OCI-LY1 (cell line): ENCODE results near the gene GPR171.

ENCODE experiments used
- H2AFZ ChIP-seq: fragments of 200-600 bp; sonication (generic), shearing (Covaris generic); 2 replicates; pipeline ENCODE4 v1.6.0; 2014; ENCODE audit warnings: antibody characterized with exemption, mild to moderate bottlenecking, low read length
- H3F3A ChIP-seq: fragments of 200-600 bp; sonication (generic), shearing (Covaris generic); 2 replicates; pipeline ENCODE4 v1.6.0; 2014; ENCODE audit warnings: mild to moderate bottlenecking, antibody characterized with exemption, low read length, moderate library complexity; ENCODE audit not compliant: insufficient read depth
- H3K27ac ChIP-seq: fragments of 200-600 bp; sonication (generic); 2 replicates; pipeline ENCODE4 v1.5.1; 2014; ENCODE audit warnings: low read length, mixed run types, mild to moderate bottlenecking, low read depth; ENCODE audit not compliant: poor library complexity, severe bottlenecking
- H3K27me3 ChIP-seq: fragments of 200-600 bp; sonication (generic); 2 replicates; pipeline ENCODE4 v1.6.0; 2014; ENCODE audit warnings: antibody characterized with exemption, mild to moderate bottlenecking, low read length, moderate library complexity; ENCODE audit not compliant: insufficient read depth
- H3K36me3 ChIP-seq: fragments of 200-600 bp; sonication (generic); 2 replicates; pipeline ENCODE4 v1.6.1; 2014; ENCODE audit warnings: mild to moderate bottlenecking, antibody characterized with exemption, low read length, moderate library complexity, mixed read lengths; ENCODE audit not compliant: insufficient read depth
- H3K4me1 ChIP-seq: fragments of 200-600 bp; sonication (generic); 2 replicates; pipeline ENCODE4 v1.5.1; 2014; ENCODE audit warnings: mild to moderate bottlenecking, low read length, moderate library complexity; ENCODE audit not compliant: insufficient read depth, severe bottlenecking
- H3K4me2 ChIP-seq: fragments of 200-600 bp; sonication (generic), shearing (Covaris generic); 2 replicates; pipeline ENCODE4 v1.6.1; 2014; ENCODE audit warnings: low read length
- H3K4me3 ChIP-seq: fragments of 200-600 bp; sonication (generic); 2 replicates; pipeline ENCODE4 v1.5.1; 2014; ENCODE audit warnings: low read length, low read depth, mild to moderate bottlenecking, mixed read lengths; ENCODE audit not compliant: poor library complexity, severe bottlenecking
- H3K79me2 ChIP-seq: fragments of 200-600 bp; shearing (Covaris generic); 2 replicates; pipeline ENCODE4 v1.6.1; 2016; ENCODE audit warnings: mixed run types, low read length, mixed read lengths; ENCODE audit not compliant: insufficient read depth
- H3K9ac ChIP-seq: fragments of 200-600 bp; sonication (generic), shearing (Covaris generic); 2 replicates; pipeline ENCODE4 v1.6.1; 2014; ENCODE audit warnings: mild to moderate bottlenecking, low read length, mixed read lengths
- H3K9me2 ChIP-seq: fragments of 200-600 bp; sonication (generic), shearing (Covaris generic); 2 replicates; pipeline ENCODE4 v1.6.1; 2014; ENCODE audit warnings: low read depth, mild to moderate bottlenecking, low read length, mixed read lengths
- H3K9me3 ChIP-seq: fragments of 200-600 bp; shearing (Covaris generic); 2 replicates; pipeline ENCODE4 v1.6.1; 2014; ENCODE audit warnings: low read length, mixed read lengths
- H4K20me1 ChIP-seq: fragments of 200-600 bp; sonication (generic), shearing (Covaris generic); 2 replicates; pipeline ENCODE4 v1.6.0; 2016; ENCODE audit warnings: mild to moderate bottlenecking, low read length; ENCODE audit not compliant: insufficient read depth
- CTCF ChIP-seq: fragments of 200-600 bp; sonication (generic), shearing (Covaris generic); IDR thresholded peaks from 2 replicates; pipeline ENCODE4 v1.5.1; 2017; ENCODE audit warnings: mild to moderate bottlenecking, antibody characterized with exemption, low read length, moderate library complexity, mixed read lengths
- EZH2 ChIP-seq: fragments of 200-600 bp; sonication (generic), shearing (Covaris generic); IDR thresholded peaks from 2 replicates; pipeline ENCODE4 v1.8.0; 2017; ENCODE audit warnings: borderline replicate concordance, mixed run types, mild to moderate bottlenecking, antibody characterized with exemption, low read length, moderate library complexity, mixed read lengths

The GPR171 gene

GRCh38 chr3:151165226-151165625, 37.8 kb downstream of the GPR171 start:
- Histone ChIP-seq H3K4me2 (no peak overlapping the region), H3K9ac (no peak overlapping the region), H4K20me1 (no peaks in the 10 kb centered on the region), H2AFZ (no peak overlapping the region), H3K36me3 (no peaks in the 10 kb centered on the region), H3K27ac (no peak overlapping the region), H3K27me3 (no peaks in the 10 kb centered on the region), H3K9me3 (no peaks in the 10 kb centered on the region), H3F3A (no peaks in the 10 kb centered on the region), H3K9me2 (no peaks in the 10 kb centered on the region), H3K4me1 (peaks cover 9% of the 10 kb centered on the region), H3K79me2 (no peaks in the 10 kb centered on the region), H3K4me3 (no peak overlapping the region)
- TF ChIP-seq CTCF (no peak), EZH2 (no peak)

- Histone ChIP-seq H4K20me1 (no peaks in the 10 kb centered on the region), H3K79me2 (no peaks in the 10 kb centered on the region), H3K4me2 (no peak overlapping the region), H3K4me3 (no peak overlapping the region), H3F3A (no peaks in the 10 kb centered on the region), H2AFZ (no peak overlapping the region), H3K9me2 (no peaks in the 10 kb centered on the region), H3K9me3 (no peaks in the 10 kb centered on the region), H3K36me3 (no peaks in the 10 kb centered on the region), H3K4me1 (no peaks in the 10 kb centered on the region), H3K27me3 (no peaks in the 10 kb centered on the region), H3K9ac (no peak overlapping the region), H3K27ac (no peak overlapping the region)
- no peak for TF ChIP-seq EZH2
- TF ChIP-seq CTCF = no peak
Measured at GRCh38 chr3:151159806-151160205, 43.2 kb downstream of the GPR171 start.

- H3K27me3 ChIP-seq = no peaks in the 10 kb centered on the region
- H3F3A ChIP-seq = no peaks in the 10 kb centered on the region
- no peaks in the 10 kb centered on the region for H3K4me1 ChIP-seq
- H3K79me2 ChIP-seq = no peaks in the 10 kb centered on the region
- H3K9me3 ChIP-seq = no peaks in the 10 kb centered on the region
- H3K36me3 ChIP-seq = no peaks in the 10 kb centered on the region
- H3K9ac ChIP-seq = no peak overlapping the region
- no peak overlapping the region for H3K27ac ChIP-seq
- no peaks in the 10 kb centered on the region for H3K9me2 ChIP-seq
- no peak overlapping the region for H3K4me3 ChIP-seq
- TF ChIP-seq CTCF (peak; percentile 85), EZH2 (no peak)
- H3K4me2 ChIP-seq = no peak overlapping the region
- no peaks in the 10 kb centered on the region for H4K20me1 ChIP-seq
- no peak overlapping the region for H2AFZ ChIP-seq
Measured at GRCh38 chr3:151156618-151157216, 46.3 kb downstream of the GPR171 start.
